GM03348 (cell line): ENCODE results near the gene FAM222B.
"Not testable (repeated sequence)": the region's sequence is repeated elsewhere in the genome, so short reads cannot be mapped to it uniquely, and the experiment has no call there.

Experiments used
- DNase-seq: peaks from one replicate; pipeline ENCODE4 v3.0.0; 2012; ENCODE audit warnings: low spot score

FAM222B gene, protein sequence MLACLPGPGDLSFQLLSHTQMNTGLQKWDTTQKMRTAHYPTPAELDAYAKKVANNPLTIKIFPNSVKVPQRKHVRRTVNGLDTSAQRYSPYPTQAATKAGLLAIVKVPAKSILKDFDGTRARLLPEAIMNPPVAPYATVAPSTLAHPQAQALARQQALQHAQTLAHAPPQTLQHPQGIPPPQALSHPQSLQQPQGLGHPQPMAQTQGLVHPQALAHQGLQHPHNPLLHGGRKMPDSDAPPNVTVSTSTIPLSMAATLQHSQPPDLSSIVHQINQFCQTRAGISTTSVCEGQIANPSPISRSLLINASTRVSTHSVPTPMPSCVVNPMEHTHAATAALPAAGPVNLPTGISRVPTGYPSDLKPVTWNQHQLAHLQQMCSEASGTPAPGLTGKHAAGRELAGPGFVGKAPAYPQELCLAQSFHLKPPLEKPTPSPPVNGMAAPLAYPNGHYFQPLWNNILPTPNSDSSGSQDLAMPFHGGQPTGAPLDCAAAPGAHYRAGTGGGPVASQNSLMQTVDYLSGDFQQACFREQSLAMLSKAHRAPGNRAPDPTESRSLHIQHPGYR

GRCh38 chr17:28842282-28843012 lies at the start of gene FAM222B:
Gene FAM222B, minus strand, starts transcription at chr17:28842790. Its CDS starts 76,123 bp downstream, at chr17:28766667.
- DNase-seq: peak; percentile 99

- DNase-seq: no peak
These were observed 49.4 kb upstream of the FAM222B start for GRCh38 chr17:28892024-28892423.

- DNase-seq: no peak
These were observed 48.6 kb upstream of the FAM222B start for GRCh38 chr17:28891201-28891600.

DNA sequence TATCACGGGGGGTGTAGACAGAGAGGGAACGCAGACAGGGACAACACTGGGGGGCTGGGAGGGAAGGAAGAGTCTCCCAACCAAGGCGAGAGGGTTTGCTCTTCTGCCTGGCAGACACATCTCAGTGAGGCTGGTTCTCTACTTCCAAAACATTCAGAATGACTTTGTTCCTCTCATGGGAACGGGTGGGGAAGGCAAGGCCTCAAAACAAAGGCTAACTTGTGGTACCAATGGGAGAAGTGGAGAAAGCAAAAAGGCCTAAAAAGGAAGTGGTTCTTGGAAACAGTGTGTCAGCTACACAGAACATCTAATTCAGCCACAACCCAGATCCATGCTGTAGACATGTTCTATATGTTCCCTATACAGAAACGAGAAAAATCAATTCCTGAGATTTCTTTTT lies 47.4 kb upstream of the FAM222B start:
- DNase-seq: no peak

DNA sequence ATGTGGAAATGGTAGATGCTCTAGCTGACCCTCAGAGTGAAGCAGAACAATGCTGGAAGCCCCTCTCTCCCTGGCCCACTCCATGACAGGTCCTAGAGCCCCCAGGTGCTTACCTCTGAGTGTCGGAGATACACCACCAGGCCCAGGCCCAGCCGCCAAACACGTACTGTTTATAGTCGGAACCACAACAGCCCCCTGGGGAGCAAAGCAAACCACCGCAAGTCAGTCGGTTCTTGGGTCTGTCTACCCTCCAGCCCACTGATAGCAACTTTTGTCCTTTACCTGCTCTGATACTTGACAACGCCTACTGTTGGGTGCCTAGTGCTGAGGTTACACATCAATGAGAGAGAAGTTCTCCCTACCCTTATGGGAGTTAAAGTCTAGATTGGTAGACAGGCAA lies 46.2 kb upstream of the FAM222B start:
- no peak for DNase-seq

DNA sequence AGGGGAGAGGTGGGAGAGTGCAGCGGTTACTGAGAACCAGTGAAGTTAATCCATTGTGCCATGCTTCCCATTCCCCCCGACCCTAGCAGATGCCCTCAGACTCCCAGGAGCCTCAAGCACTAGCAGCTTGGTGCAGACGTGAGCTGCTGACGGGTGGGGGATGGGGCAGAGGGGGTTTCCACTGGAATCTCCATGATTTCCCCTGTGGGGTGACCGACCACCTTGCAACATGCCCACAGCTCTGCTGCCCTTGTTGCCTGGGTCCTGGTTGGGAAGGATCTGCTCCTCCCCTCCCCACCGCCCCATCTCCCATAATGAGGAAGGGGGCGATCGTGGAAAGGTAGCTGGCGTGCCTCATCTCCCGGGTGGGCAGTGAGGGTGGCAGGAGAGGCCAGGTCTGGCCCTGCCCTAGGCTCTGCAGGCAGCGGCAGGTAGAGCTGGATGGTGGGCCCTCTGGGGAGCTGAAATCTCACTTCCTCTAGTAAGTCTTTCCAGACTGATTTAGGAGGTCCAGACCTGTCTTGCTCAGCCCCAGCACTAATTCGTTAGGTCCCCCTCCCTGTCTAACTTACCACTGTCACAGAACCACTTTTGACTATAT lies 45.4 kb upstream of the FAM222B start:
- no peak for DNase-seq

DNA sequence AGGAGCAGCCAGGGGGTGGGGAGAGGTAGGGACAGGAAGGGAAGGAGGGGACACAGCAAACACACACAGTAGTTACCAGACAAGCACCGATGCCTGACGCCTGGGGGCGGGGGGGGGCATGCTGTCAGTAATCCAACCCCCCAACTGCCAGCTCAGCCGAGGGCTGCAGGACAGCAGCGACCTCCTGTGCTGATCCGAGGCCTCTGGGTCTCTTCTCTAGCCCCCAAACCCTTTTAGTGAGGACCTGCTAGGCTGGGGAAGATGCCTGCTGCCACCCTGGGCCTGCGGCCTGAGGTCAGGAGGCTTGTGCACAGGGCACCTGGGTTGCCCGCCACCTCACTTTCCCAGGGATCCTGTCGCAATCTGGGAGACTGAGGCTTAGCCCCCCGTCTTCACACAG lies 43.4 kb upstream of the FAM222B start:
- DNase-seq: no peak

GRCh38 chr17:28885363-28885762 lies 42.8 kb upstream of the FAM222B start:
- DNase-seq: no peak

DNA sequence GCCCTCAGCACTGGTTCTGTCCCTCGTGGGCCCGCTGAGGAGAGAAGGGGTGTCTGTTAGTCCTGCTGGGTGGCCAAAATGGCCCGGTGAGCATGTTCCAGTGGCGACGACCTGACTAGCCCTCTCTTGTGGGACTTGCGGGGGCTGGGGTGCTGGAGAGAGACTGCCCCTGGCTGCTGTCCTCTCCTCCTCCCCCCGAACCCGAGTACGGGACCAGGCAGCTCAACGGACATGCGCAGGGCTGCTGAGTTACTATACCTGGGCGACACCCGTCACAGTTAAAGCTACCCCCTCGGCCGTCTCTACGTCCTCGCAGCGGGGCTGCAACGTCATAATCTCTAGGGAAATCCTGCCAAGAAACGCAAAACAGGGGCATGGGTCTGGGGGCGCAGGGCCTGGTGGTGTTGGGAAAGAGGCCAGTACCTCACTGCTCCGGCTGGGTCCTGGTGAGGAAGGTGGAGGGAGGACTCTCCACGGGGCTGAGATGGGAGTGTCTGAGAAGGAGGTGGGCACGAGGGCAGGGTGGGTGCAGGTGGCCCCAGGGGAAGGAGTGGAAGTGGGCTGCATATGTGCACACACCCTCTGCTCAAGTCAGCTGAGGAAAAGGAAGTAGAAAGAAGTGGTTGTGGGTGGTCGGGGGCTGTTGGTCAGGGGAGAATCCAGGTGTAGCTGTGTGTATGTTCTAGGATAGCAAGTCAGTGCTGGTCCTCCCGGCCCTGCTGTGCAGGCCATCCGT lies 41.5 kb upstream of the FAM222B start:
- DNase-seq: no peak

DNA sequence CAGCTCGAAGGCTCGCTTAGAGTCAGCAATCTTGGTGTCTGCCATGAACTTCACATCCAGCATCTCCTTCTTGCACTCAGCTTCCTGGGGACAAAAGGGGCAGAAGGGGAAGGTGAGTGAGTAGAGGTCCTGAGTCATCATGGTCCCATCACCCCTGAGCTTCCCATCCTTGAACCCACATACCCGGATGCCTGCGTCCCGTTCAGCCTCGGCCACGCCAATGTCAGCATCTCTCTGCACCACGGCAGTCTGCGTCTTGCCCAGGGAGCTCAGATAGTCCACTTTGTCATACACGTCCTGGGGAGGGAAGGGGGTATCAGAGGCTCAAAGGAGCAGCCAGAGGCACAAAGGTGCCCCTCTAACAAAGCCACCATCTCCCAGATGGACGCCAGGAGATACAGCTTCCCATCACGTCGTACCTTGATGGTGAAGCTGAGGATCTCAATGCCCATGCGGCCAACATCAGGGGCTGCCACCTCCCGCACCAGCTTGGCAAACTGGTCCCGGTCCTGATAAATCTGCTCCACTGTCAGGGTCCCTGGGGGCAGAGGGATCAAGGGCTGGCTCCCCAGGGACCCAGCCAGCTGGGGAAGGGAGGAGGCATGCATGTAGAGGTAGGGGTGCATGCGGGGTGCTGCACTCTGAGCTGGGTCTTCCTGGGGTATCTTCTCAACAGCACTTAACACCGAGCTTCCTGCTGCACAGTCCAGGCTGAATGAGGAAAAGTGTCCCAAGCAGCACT lies 39.7 kb upstream of the FAM222B start:
- no peak for DNase-seq

DNA sequence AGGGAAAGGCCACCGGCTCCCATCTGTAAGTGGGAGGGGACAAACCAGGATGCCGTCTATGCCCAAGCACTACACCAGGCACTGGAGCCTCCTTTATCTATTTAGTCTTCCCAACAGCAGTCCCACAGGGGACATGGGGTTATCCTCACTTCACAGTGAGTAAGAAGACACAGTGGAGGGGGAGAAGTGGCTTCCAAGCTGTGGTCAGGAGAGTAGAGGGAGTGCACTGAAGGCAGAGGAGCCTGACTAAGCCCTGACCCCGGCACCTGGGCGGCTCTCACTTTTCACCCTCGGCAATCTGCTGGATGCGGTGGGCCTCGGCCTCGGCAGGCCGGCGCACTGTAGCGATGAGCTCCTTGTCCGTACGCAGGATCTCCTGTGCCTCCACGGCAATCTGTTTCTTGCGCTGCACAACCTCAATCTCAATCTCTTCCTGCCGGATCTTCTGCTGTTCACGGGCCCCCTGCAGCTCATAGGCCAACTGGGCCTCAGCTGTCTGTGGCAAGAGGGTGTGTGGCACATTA lies 39.0 kb upstream of the FAM222B start:
- no peak for DNase-seq

GRCh38 chr17:28880572-28880945 lies 38.0 kb upstream of the FAM222B start:
- no peak for DNase-seq

GRCh38 chr17:28879886-28880571 lies 37.4 kb upstream of the FAM222B start:
- no peak for DNase-seq

GRCh38 chr17:28878981-28879380 lies 36.4 kb upstream of the FAM222B start:
- DNase-seq: peak; percentile 57

DNA sequence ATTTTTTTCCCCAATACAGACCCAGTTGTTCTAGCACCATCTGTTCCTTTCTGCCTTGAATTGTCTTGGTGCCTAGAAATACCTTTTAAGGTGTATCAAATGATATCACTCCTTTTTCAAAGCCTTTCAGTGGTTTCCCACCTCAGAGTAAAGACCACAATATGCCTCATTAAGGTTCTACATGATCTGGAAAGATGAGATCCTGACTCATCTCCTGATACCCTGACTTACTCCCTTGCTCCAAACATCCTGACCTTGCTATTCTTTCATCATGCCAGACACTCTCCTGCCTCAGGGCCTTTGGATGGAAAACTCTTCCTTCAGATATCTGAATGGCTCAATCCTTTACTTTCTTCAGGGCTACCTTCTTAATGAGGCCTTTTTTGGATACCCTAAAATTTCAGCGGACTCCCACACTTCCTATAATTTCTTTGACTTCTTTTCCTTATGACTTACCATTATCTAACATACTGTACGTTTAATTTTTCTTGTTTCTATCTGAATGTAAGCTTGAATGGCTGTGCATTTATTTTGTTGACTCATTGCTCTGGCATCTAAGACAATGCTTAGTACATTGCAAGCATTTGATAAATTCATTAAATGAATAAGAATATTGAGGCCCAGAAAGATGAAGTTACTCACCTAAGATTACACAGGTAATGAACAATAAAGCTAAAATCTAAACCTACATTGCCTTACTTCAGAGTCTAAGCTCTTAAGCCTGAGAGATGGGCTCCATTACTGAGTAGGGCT lies 35.7 kb upstream of the FAM222B start:
- no peak for DNase-seq

GRCh38 chr17:28877150-28877711 lies 34.6 kb upstream of the FAM222B start:
- DNase-seq: not testable (repeated sequence)

DNA sequence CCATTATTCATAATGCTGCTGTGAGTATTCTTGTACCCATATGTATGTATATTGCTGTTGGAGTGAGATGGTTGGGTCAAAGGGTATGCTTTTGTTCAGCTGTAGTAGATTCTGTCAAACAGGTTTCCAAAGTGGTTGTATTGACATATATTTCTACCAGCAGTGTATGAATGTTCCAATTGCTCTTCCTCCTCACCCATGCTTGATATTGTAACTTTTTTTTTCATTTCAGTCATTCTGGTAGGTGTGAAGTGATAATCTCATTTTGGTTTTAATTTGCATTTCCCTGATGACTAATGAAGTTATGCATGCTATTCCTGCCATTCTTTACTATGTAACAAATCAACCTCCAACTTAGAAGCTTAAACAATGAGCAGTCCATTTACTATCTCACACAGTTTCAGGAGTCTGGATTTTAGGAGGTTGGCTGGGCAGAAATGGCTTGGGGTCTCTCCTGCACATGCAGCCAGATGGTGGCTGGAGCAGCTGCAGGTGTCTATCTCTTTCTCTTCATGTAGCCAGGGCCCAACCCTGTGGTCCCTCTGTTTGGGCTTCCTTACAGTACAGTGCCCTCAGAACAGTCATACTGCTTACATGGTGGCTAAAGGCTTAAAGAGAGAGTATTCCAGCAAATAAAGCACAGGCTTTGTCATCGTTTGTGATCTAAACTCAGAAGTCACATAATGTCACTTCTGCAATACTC lies 33.4 kb upstream of the FAM222B start:
- no peak for DNase-seq

- DNase-seq: no peak
These were observed 32.2 kb upstream of the FAM222B start for GRCh38 chr17:28874750-28875149.

GRCh38 chr17:28873839-28874238 lies 31.2 kb upstream of the FAM222B start:
- DNase-seq: no peak
